Measurements from ENCODE around the gene GSG1L.
"Not testable (repeated sequence)": the region's sequence is repeated elsewhere in the genome, so short reads cannot be mapped to it uniquely, and the experiment has no call there.

The GSG1L gene

GRCh38 chr16:27754788-27755690, 308.5 kb downstream of the GSG1L start:
- DNase-seq (ENCODE audit: low spot score) = no peak

- no peak for DNase-seq (ENCODE audit: low spot score)
Observed at GRCh38 chr16:27753563-27753962, 310.0 kb downstream of the GSG1L start.

GRCh38 chr16:27752241-27752640, 311.3 kb downstream of the GSG1L start:
- DNase-seq (ENCODE audit: low spot score) = no peak

GRCh38 chr16:27751676-27752075, 311.8 kb downstream of the GSG1L start:
- DNase-seq (ENCODE audit: low spot score) = no peak

GRCh38 chr16:27751233-27751632, 312.3 kb downstream of the GSG1L start:
- DNase-seq (ENCODE audit: low spot score) = no peak

- DNase-seq (ENCODE audit: low spot score) = no peak
Observed at GRCh38 chr16:27749946-27750345, 313.6 kb downstream of the GSG1L start.

GRCh38 chr16:27749547-27749875, 314.0 kb downstream of the GSG1L start:
- DNase-seq (ENCODE audit: low spot score) = no peak

GRCh38 chr16:27748868-27749546, 314.5 kb downstream of the GSG1L start:
- peak; percentile 64 for DNase-seq (ENCODE audit: low spot score)

- no peak for DNase-seq (ENCODE audit: low spot score)
Observed at GRCh38 chr16:27747946-27748345, 315.6 kb downstream of the GSG1L start.

- DNase-seq (ENCODE audit: low spot score) = no peak
Observed at GRCh38 chr16:27746076-27746855, 317.2 kb downstream of the GSG1L start.

GRCh38 chr16:27745348-27745747, 318.2 kb downstream of the GSG1L start:
- DNase-seq (ENCODE audit: low spot score) = no peak

GRCh38 chr16:27743963-27744362, 319.6 kb downstream of the GSG1L start:
- DNase-seq (ENCODE audit: low spot score) = no peak

- not testable (repeated sequence) for DNase-seq (ENCODE audit: low spot score)
Observed at GRCh38 chr16:27743001-27743400, 320.5 kb downstream of the GSG1L start.

GRCh38 chr16:27742333-27742732, 321.2 kb downstream of the GSG1L start:
- no peak for DNase-seq (ENCODE audit: low spot score)

- no peak for DNase-seq (ENCODE audit: low spot score)
Observed at GRCh38 chr16:27740496-27741201, 322.9 kb downstream of the GSG1L start.

GRCh38 chr16:27739606-27740357, 323.7 kb downstream of the GSG1L start:
- DNase-seq (ENCODE audit: low spot score) = no peak

- DNase-seq (ENCODE audit: low spot score) = no peak
Observed at GRCh38 chr16:27738596-27738995, 324.9 kb downstream of the GSG1L start.
